ENCODE measurements around the gene PIEZO2. TPM values are rescaled to one million over a fixed set of nuclear protein-coding genes. Genes with fewer than 3 reads are reported as not detected.

The PIEZO2 gene
- polyA plus RNA-seq, 1 donor (not counting 4 experiments of a cell fraction or from before 2014, with no cell fraction given): not detected

GRCh38 chr18:10834128-10834815 lies 315.1 kb downstream of the PIEZO2 start:
- no peak for FAIRE-seq
- Histone ChIP-seq H3K4me1 (ENCODE audit: control insufficient read depth, extremely low read depth, insufficient read depth, low read length) (no peaks in the 10 kb centered on the region), H3K9me3 (ENCODE audit: control insufficient read depth, low read depth, low read length) (no peaks in the 10 kb centered on the region), H3K4me2 (ENCODE audit: control insufficient read depth, extremely low read depth, insufficient read depth, low read depth, low read length) (no peak overlapping the region), H3K4me3 (ENCODE audit: control insufficient read depth in 2 of 3, extremely low read depth in 1 of 3, insufficient read depth in 2 of 3, low read depth in 1 of 3, low read length in 3 of 3) (no peak overlapping the region), H3K9me1 (ENCODE audit: control insufficient read depth, extremely low read depth, insufficient read depth, low read length) (no peaks in the 10 kb centered on the region), H3K27me3 (ENCODE audit: control insufficient read depth, extremely low read depth, insufficient read depth, low read length) (no peaks in the 10 kb centered on the region), H3K79me2 (ENCODE audit: control insufficient read depth, insufficient read depth, low read length) (no peaks in the 10 kb centered on the region), H3K36me3 (ENCODE audit: control insufficient read depth in 2 of 2, extremely low read depth in 1 of 2, insufficient read depth in 2 of 2, low read length in 2 of 2) (no peaks in the 10 kb centered on the region), H3K27ac (ENCODE audit: control insufficient read depth, insufficient read depth, low read length) (no peak overlapping the region), H3K9ac (ENCODE audit: control insufficient read depth, extremely low read depth, insufficient read depth, low read length) (no peak overlapping the region), H2AFZ (ENCODE audit: control insufficient read depth, low read length) (no peak overlapping the region), H4K20me1 (ENCODE audit: control insufficient read depth, extremely low read depth, insufficient read depth, low read length) (no peaks in the 10 kb centered on the region)
- no peak for TF ChIP-seq EZH2 (IDR thresholded peaks at IDR 0.05; ENCODE audit: low read length)
- no peak for TF ChIP-seq CTCF (optimal IDR thresholded peaks at IDR 0.05 in 1 of 3, IDR thresholded peaks at IDR 0.05 in 1 of 3, conservative IDR thresholded peaks at IDR 0.05 in 1 of 3; ENCODE audit: extremely low read depth in 1 of 3, insufficient read depth in 2 of 3, low read length in 3 of 3)
- dilution Hi-C loops (cut with MboI; ENCODE audit: extremely low pct_ligation_motif_present, low sequenced_read_pairs): no loop called here
- DNase-seq (ENCODE audit: low read depth, low spot score): no peak

- no peaks in the 10 kb centered on the region for H3K36me3 ChIP-seq (ENCODE audit: control insufficient read depth in 2 of 2, extremely low read depth in 1 of 2, insufficient read depth in 2 of 2, low read length in 2 of 2)
- H2AFZ ChIP-seq (ENCODE audit: control insufficient read depth, low read length): no peak overlapping the region
- H3K9ac ChIP-seq (ENCODE audit: control insufficient read depth, extremely low read depth, insufficient read depth, low read length): no peak overlapping the region
- no peak for TF ChIP-seq EZH2 (IDR thresholded peaks at IDR 0.05; ENCODE audit: low read length)
- TF ChIP-seq CTCF (optimal IDR thresholded peaks at IDR 0.05 in 1 of 3, IDR thresholded peaks at IDR 0.05 in 1 of 3, conservative IDR thresholded peaks at IDR 0.05 in 1 of 3; ENCODE audit: extremely low read depth in 1 of 3, insufficient read depth in 2 of 3, low read length in 3 of 3): no peak
- dilution Hi-C loops (cut with MboI; ENCODE audit: extremely low pct_ligation_motif_present, low sequenced_read_pairs): no loop called here
- H3K9me1 ChIP-seq (ENCODE audit: control insufficient read depth, extremely low read depth, insufficient read depth, low read length): no peaks in the 10 kb centered on the region
- H3K9me3 ChIP-seq (ENCODE audit: control insufficient read depth, low read depth, low read length): no peaks in the 10 kb centered on the region
- no peaks in the 10 kb centered on the region for H3K4me1 ChIP-seq (ENCODE audit: control insufficient read depth, extremely low read depth, insufficient read depth, low read length)
- H3K79me2 ChIP-seq (ENCODE audit: control insufficient read depth, insufficient read depth, low read length): no peaks in the 10 kb centered on the region
- DNase-seq (ENCODE audit: low read depth, low spot score) (no peak), FAIRE-seq (no peak)
- H4K20me1 ChIP-seq (ENCODE audit: control insufficient read depth, extremely low read depth, insufficient read depth, low read length): no peaks in the 10 kb centered on the region
- no peak overlapping the region for H3K27ac ChIP-seq (ENCODE audit: control insufficient read depth, insufficient read depth, low read length)
- no peak overlapping the region for H3K4me2 ChIP-seq (ENCODE audit: control insufficient read depth, extremely low read depth, insufficient read depth, low read depth, low read length)
- H3K27me3 ChIP-seq (ENCODE audit: control insufficient read depth, extremely low read depth, insufficient read depth, low read length): no peaks in the 10 kb centered on the region
- H3K4me3 ChIP-seq (ENCODE audit: control insufficient read depth in 2 of 3, extremely low read depth in 1 of 3, insufficient read depth in 2 of 3, low read depth in 1 of 3, low read length in 3 of 3): no peak overlapping the region
Measured at GRCh38 chr18:10833656-10834055, 315.7 kb downstream of the PIEZO2 start.

Measured in keratinocyte (primary cell).